ENCODE measurements around the gene ZNF639.

ZNF639 gene

DNA sequence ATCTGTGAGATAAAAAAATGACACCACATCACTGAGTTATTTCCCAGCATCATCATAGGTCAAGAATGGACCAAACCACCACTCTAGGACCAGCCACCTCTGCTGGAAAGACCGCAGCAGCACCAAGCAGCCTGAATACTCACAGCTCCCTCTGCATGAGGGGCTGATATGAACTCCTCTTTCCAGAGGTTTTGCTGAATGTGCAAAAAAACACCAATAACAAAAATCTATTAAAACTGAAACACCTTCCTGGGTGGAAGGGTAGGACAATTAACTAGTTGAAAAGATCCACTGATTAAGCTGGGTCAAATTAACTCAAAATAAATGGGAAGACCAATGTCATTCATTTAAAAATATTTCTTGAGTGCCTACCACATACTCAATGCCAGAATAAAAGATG lies 43.0 kb upstream of the ZNF639 start:
- Histone ChIP-seq H3K4me1 (no peaks in the 10 kb centered on the region), H3K9me3 (no peaks in the 10 kb centered on the region), H3K36me3 (no peaks in the 10 kb centered on the region), H3K4me3 (ENCODE audit: low read depth, low read length) (no peak overlapping the region), H3K27me3 (no peaks in the 10 kb centered on the region)
- no peak for DNase-seq
- TF ChIP-seq CTCF (IDR thresholded peaks at IDR 0.05; ENCODE audit: low read depth, low read length), result no peak

GRCh38 chr3:179281825-179282224 lies 41.0 kb upstream of the ZNF639 start:
- no peaks in the 10 kb centered on the region for H3K4me1 ChIP-seq
- DNase-seq, result no peak
- H3K36me3 ChIP-seq, result no peaks in the 10 kb centered on the region
- no peak for TF ChIP-seq CTCF (IDR thresholded peaks at IDR 0.05; ENCODE audit: low read depth, low read length)
- H3K9me3 ChIP-seq, result no peaks in the 10 kb centered on the region
- no peak overlapping the region for H3K4me3 ChIP-seq (ENCODE audit: low read depth, low read length)
- H3K27me3 ChIP-seq, result no peaks in the 10 kb centered on the region

DNA sequence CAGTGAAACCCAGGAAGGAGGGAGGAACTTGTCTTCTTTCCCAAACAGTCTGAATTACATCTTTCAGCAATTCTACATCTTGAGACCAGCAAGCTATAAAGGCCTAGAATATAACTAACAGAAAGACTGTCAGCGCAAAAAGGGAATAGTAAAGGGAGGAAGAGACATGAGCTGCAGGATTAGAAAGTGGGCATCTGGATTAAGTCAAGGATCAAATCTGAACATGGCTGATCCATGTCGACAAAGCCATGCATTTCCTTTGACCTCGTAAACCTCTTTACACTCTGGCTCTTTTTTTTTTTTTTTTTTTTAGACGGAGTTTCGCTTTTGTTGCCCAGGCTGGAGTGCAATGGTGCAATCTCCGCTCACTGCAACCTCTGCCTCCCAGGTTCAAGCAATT lies 36.5 kb upstream of the ZNF639 start:
- H3K27me3 ChIP-seq, result no peaks in the 10 kb centered on the region
- no peak for DNase-seq
- H3K4me1 ChIP-seq, result no peaks in the 10 kb centered on the region; the same call in 1 of the 2 replicates
- no peak overlapping the region for H3K4me3 ChIP-seq (ENCODE audit: low read depth, low read length)
- H3K9me3 ChIP-seq, result no peaks in the 10 kb centered on the region
- TF ChIP-seq CTCF (IDR thresholded peaks at IDR 0.05; ENCODE audit: low read depth, low read length), result no peak
- no peaks in the 10 kb centered on the region for H3K36me3 ChIP-seq

DNA sequence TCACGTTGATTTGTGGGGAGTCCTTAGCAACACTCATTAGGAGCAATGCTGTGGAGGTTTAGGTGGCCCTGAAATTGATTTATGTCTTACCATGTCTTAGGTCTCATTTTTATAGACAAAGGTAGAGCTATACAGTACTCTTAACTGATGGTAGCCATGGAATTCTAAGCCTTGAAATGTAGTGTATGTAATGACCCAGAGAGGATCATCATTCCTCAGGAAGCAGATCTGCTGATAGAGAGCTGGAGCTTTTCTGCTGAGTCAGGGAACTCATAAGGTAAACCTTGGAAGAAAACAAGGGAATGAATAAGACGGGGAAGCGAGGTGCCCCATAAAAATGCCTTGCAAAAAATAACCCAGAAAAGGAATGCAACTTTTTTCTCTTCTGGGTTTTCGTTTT lies 34.0 kb upstream of the ZNF639 start:
- no peak overlapping the region for H3K4me3 ChIP-seq (ENCODE audit: low read depth, low read length)
- no peaks in the 10 kb centered on the region; the same call in 1 of the 2 replicates for H3K27me3 ChIP-seq
- TF ChIP-seq CTCF (IDR thresholded peaks at IDR 0.05; ENCODE audit: low read depth, low read length), result no peak
- H3K4me1 ChIP-seq, result no peaks in the 10 kb centered on the region; the same call in 1 of the 2 replicates
- H3K9me3 ChIP-seq, result no peaks in the 10 kb centered on the region
- no peak for DNase-seq
- H3K36me3 ChIP-seq, result no peaks in the 10 kb centered on the region

DNA sequence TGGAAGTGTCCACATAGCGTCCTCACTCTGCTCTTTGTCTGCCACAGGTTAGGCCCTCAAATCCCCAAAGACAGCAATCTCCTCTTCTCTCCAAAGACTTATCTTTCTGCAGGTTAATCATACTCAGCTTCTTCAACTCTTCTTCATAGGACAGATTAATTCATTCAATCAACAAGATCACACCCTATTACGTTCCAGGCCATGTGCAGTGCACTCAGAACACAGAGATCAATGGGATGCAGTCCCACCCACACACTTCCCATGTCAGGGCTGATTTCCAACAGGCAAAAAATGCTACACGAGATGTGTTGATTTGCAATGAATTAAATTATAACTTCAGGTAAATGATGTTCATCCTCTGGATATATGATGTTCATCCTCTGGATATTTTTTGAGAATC lies 33.5 kb upstream of the ZNF639 start:
- no peaks in the 10 kb centered on the region; the same call in 1 of the 2 replicates for H3K27me3 ChIP-seq
- H3K36me3 ChIP-seq, result no peaks in the 10 kb centered on the region
- no peak for TF ChIP-seq CTCF (IDR thresholded peaks at IDR 0.05; ENCODE audit: low read depth, low read length)
- no peak for DNase-seq
- H3K4me1 ChIP-seq, result no peaks in the 10 kb centered on the region; the same call in 1 of the 2 replicates
- no peak overlapping the region for H3K4me3 ChIP-seq (ENCODE audit: low read depth, low read length)
- H3K9me3 ChIP-seq, result no peaks in the 10 kb centered on the region

DNA sequence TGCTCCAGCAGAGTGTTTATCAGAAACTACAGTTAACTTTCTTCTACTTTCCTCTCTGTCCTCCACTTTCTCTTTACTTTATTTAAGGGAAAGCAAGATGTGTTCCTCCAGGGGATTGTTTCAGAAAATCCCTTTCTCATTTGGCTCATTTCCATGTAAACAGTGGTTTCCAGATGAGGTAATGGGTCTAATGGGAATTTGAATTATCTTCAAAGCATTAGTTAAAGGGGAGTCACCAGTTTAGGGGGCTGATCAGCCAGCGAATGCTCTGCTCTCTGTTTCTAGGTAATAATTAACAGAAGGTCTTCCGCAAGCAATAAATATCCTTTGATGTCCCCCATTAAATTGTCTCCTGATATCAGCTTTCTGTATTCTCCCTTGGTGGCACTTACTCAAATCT lies 30.4 kb upstream of the ZNF639 start:
- H3K4me1 ChIP-seq, result no peaks in the 10 kb centered on the region; the same call in 1 of the 2 replicates
- no peak for TF ChIP-seq CTCF (IDR thresholded peaks at IDR 0.05; ENCODE audit: low read depth, low read length)
- no peak for DNase-seq

More for the DNA sequence above, 30.4 kb upstream of the ZNF639 start:
- no peaks in the 10 kb centered on the region for H3K36me3 ChIP-seq
- no peak overlapping the region for H3K4me3 ChIP-seq (ENCODE audit: low read depth, low read length)
- H3K27me3 ChIP-seq, result no peaks in the 10 kb centered on the region; the same call in 1 of the 2 replicates
- no peaks in the 10 kb centered on the region for H3K9me3 ChIP-seq

All from BE2C (cell line).